Vagina (tissue), 2 donors: ENCODE measurements around the gene RACGAP1. TPM values are rescaled to one million over a fixed set of nuclear protein-coding genes. Genes with fewer than 3 reads are reported as not detected.
A peak's percentile ranks its signal among the peaks of the same experiment; 100 is the strongest.

ENCODE experiments used
- DNase-seq, 2 donors: peaks; one replicate each; pipeline ENCODE4 v3.0.0-alpha.2; 2017; ENCODE audit errors: extremely low spot score in 2 of 2
- H3K27ac ChIP-seq: fragments of 200-600 bp; sonication (generic); one replicate; pipeline ENCODE4 v1.5.1; 2019
- H3K27me3 ChIP-seq: fragments of 200-600 bp; sonication (generic); one replicate; pipeline ENCODE4 v1.5.1; 2019
- H3K36me3 ChIP-seq, 2 donors: fragments of 200-600 bp; sonication (generic); one replicate each; pipeline ENCODE4 v1.5.1; 2017 to 2019
- H3K4me1 ChIP-seq: fragments of 200-600 bp; sonication (generic); one replicate; pipeline ENCODE4 v1.5.1; 2019
- H3K4me3 ChIP-seq, 2 donors: fragments of 200-600 bp; sonication (generic); 1 replicate in 1 of 2; 2 replicates in 1 of 2; pipeline ENCODE4 v1.5.1; 2016 to 2019
- H3K9me3 ChIP-seq: fragments of 200-600 bp; sonication (generic); one replicate; pipeline ENCODE4 v1.5.1; 2019
- CTCF ChIP-seq, 3 experiments: fragments of 450-650 bp in 2 of 3; fragments of 200-600 bp in 1 of 3; sonication (generic) in 1 of 3; IDR thresholded peaks; one replicate each; pipeline ENCODE4 v1.5.1; 2017 to 2019; ENCODE audit warnings: antibody characterized with exemption in 3 of 3, mild to moderate bottlenecking in 2 of 3, moderate library complexity in 2 of 3
- POLR2A ChIP-seq, 2 donors: fragments of 450-650 bp; IDR thresholded peaks; one replicate each; pipeline ENCODE4 v1.6.1; 2017; ENCODE audit warnings: antibody characterized with exemption in 2 of 2, mild to moderate bottlenecking in 2 of 2, moderate library complexity in 2 of 2
- POLR2AphosphoS5 ChIP-seq, 2 donors: sonication (generic); formaldehyde crosslinking; IDR thresholded peaks; one replicate each; pipeline ENCODE4 v1.9.0; 2017; ENCODE audit warnings: antibody characterized with exemption in 2 of 2, mild to moderate bottlenecking in 2 of 2, low read depth in 1 of 2; ENCODE audit not compliant: insufficient read depth in 1 of 2
- intact Hi-C: fragments of 100-400 bp; cut with DNase I; formaldehyde crosslinking; loops from one replicate; pipeline ENCODE4 v1.15.1; 2023
- total RNA-seq: library from RNA; depleted of rRNA; stranded (reverse); fragments of >200 nt; gene quantifications from one replicate; pipeline ENCODE4 v1.2.3, GENCODE V29; 2016

The RACGAP1 gene
- total RNA-seq, 1 donor from 2014 or later = 19.2 TPM

- TF ChIP-seq POLR2A (IDR thresholded peaks at IDR 0.05) (no peak), POLR2AphosphoS5 (IDR thresholded peaks at IDR 0.05; ENCODE audit: insufficient read depth in 1 of 2, low read depth in 1 of 2) (no peak), CTCF (IDR thresholded peaks at IDR 0.05) (peak; percentile 69 to 89 (median 87))
- intact Hi-C loops = loop anchor here (10.0 kb wide), 1 partner anchor 81 kb away; the partner anchor contains the start of gene AQP6
- Histone ChIP-seq H3K27me3 (no peaks in the 10 kb centered on the region), H3K4me1 (peaks cover 24% of the 10 kb centered on the region), H3K27ac (no peak overlapping the region), H3K4me3 (peak overlapping the region in 1 of 2 donors; percentile 14), H3K36me3 (no peaks in the 10 kb centered on the region), H3K9me3 (no peaks in the 10 kb centered on the region)
- no peak for DNase-seq
These were observed 30.7 kb upstream of the RACGAP1 start for GRCh38 chr12:50055831-50056638.

GRCh38 chr12:50053583-50053982, 28.3 kb upstream of the RACGAP1 start:
- H3K4me1 ChIP-seq = peaks cover 37% of the 10 kb centered on the region
- no peaks in the 10 kb centered on the region for H3K36me3 ChIP-seq
- DNase-seq = no peak
- no peaks in the 10 kb centered on the region for H3K9me3 ChIP-seq
- no peak overlapping the region for H3K27ac ChIP-seq
- intact Hi-C loops = loop anchor here (10.0 kb wide), 1 partner anchor 79 kb away; the partner anchor contains the start of gene AQP6
- H3K4me3 ChIP-seq = no peak overlapping the region
- no peaks in the 10 kb centered on the region for H3K27me3 ChIP-seq
- TF ChIP-seq POLR2AphosphoS5 (IDR thresholded peaks at IDR 0.05; ENCODE audit: insufficient read depth in 1 of 2, low read depth in 1 of 2) (no peak), POLR2A (IDR thresholded peaks at IDR 0.05) (no peak), CTCF (IDR thresholded peaks at IDR 0.05) (no peak)

GRCh38 chr12:50052964-50053363, 27.7 kb upstream of the RACGAP1 start:
- H3K4me1 ChIP-seq = peaks cover 34% of the 10 kb centered on the region
- intact Hi-C loops = loop anchor here (10.0 kb wide), 1 partner anchor 78 kb away; the partner anchor contains the start of gene AQP6

GRCh38 chr12:50052544-50052943, 27.2 kb upstream of the RACGAP1 start:
- Histone ChIP-seq H3K4me1 (peaks cover 32% of the 10 kb centered on the region), H3K27ac (no peak overlapping the region), H3K27me3 (no peaks in the 10 kb centered on the region), H3K4me3 (no peak overlapping the region), H3K9me3 (no peaks in the 10 kb centered on the region), H3K36me3 (no peaks in the 10 kb centered on the region)
- intact Hi-C loops = loop anchor here (10.0 kb wide), 1 partner anchor 78 kb away; the partner anchor contains the start of gene AQP6
- no peak for DNase-seq
- TF ChIP-seq POLR2AphosphoS5 (IDR thresholded peaks at IDR 0.05; ENCODE audit: insufficient read depth in 1 of 2, low read depth in 1 of 2) (no peak), CTCF (IDR thresholded peaks at IDR 0.05) (no peak), POLR2A (IDR thresholded peaks at IDR 0.05) (no peak)

More at GRCh38 chr12:50052964-50053363, 27.7 kb upstream of the RACGAP1 start:
- Histone ChIP-seq H3K27me3 (no peaks in the 10 kb centered on the region), H3K36me3 (no peaks in the 10 kb centered on the region), H3K27ac (no peak overlapping the region), H3K4me3 (no peak overlapping the region), H3K9me3 (no peaks in the 10 kb centered on the region)
- TF ChIP-seq POLR2AphosphoS5 (IDR thresholded peaks at IDR 0.05; ENCODE audit: insufficient read depth in 1 of 2, low read depth in 1 of 2) (no peak), POLR2A (IDR thresholded peaks at IDR 0.05) (no peak), CTCF (IDR thresholded peaks at IDR 0.05) (no peak)
- DNase-seq = no peak
